Vagina (tissue), 2 donors: ENCODE data around the gene MED13L.

Experiments used
- CTCF ChIP-seq, 3 experiments: fragments of 450-650 bp in 2 of 3; fragments of 200-600 bp in 1 of 3; sonication (generic) in 1 of 3; IDR thresholded peaks; one replicate each; pipeline ENCODE4 v1.5.1; 2017 to 2019; ENCODE audit warnings: antibody characterized with exemption in 3 of 3, mild to moderate bottlenecking in 2 of 3, moderate library complexity in 2 of 3
- POLR2A ChIP-seq, 2 donors: fragments of 450-650 bp; IDR thresholded peaks; one replicate each; pipeline ENCODE4 v1.6.1; 2017; ENCODE audit warnings: antibody characterized with exemption in 2 of 2, mild to moderate bottlenecking in 2 of 2, moderate library complexity in 2 of 2
- POLR2AphosphoS5 ChIP-seq, 2 donors: sonication (generic); formaldehyde crosslinking; IDR thresholded peaks; one replicate each; pipeline ENCODE4 v1.9.0; 2017; ENCODE audit warnings: antibody characterized with exemption in 2 of 2, mild to moderate bottlenecking in 2 of 2, low read depth in 1 of 2; ENCODE audit not compliant: insufficient read depth in 1 of 2

GRCh38 chr12:115960868-115961802, 316.4 kb downstream of the MED13L start:
- TF ChIP-seq CTCF (IDR thresholded peaks at IDR 0.05) (no peak), POLR2AphosphoS5 (IDR thresholded peaks at IDR 0.05; ENCODE audit: insufficient read depth in 1 of 2, low read depth in 1 of 2) (no peak), POLR2A (IDR thresholded peaks at IDR 0.05) (no peak)
